Mesendoderm (in vitro differentiated cells): Measurements from ENCODE around the gene BEND7. TPM values are rescaled to one million over a fixed set of nuclear protein-coding genes. Genes with fewer than 3 reads are reported as not detected.

Source experiments
- DNase-seq: peaks from one replicate; pipeline ENCODE4 v3.0.0; 2013
- H2AK5ac ChIP-seq: 2 replicates; pipeline ENCODE4 v1.6.1; 2013; ENCODE audit warnings: low read length, inconsistent platforms
- H2BK120ac ChIP-seq: 2 replicates; pipeline ENCODE4 v1.6.1; 2013; ENCODE audit warnings: low read depth, mild to moderate bottlenecking, low read length, moderate library complexity, mixed read lengths
- H2BK15ac ChIP-seq: replicated peaks from 2 replicates; pipeline ENCODE4 v1.6.1; 2013; ENCODE audit warnings: low read depth, mild to moderate bottlenecking, moderate library complexity
- H2BK5ac ChIP-seq: 2 replicates; pipeline ENCODE4 v1.6.1; 2013; ENCODE audit warnings: low read length, inconsistent platforms
- H3K18ac ChIP-seq: 2 replicates; pipeline ENCODE4 v1.6.1; 2013; ENCODE audit warnings: mild to moderate bottlenecking, low read length, mixed read lengths
- H3K23ac ChIP-seq: one replicate; pipeline ENCODE4 v1.6.1; 2013; ENCODE audit warnings: low read length
- H3K27ac ChIP-seq: 2 replicates; pipeline ENCODE4 v1.5.1; 2013; ENCODE audit warnings: low read depth, mild to moderate bottlenecking, inconsistent platforms, low read length, moderate library complexity
- H3K27me3 ChIP-seq: 2 replicates; pipeline ENCODE4 v1.6.1; 2013; ENCODE audit warnings: low read length, control low read depth, mild to moderate bottlenecking, inconsistent platforms; ENCODE audit not compliant: insufficient read depth, poor library complexity
- H3K36me3 ChIP-seq: 2 replicates; pipeline ENCODE4 v1.6.1; 2013; ENCODE audit warnings: low read length, inconsistent platforms; ENCODE audit not compliant: control insufficient read depth, insufficient read depth
- H3K4ac ChIP-seq: one replicate; pipeline ENCODE4 v1.6.1; 2013; ENCODE audit warnings: low read depth, mild to moderate bottlenecking, low read length, moderate library complexity
- H3K4me1 ChIP-seq: 2 replicates; pipeline ENCODE4 v1.6.1; 2013; ENCODE audit warnings: low read depth, low read length, inconsistent platforms; ENCODE audit not compliant: control insufficient read depth
- H3K4me2 ChIP-seq: 2 replicates; pipeline ENCODE4 v1.6.1; 2013; ENCODE audit warnings: low read length
- H3K4me3 ChIP-seq: 2 replicates; pipeline ENCODE4 v1.5.1; 2013; ENCODE audit warnings: mild to moderate bottlenecking, low read length
- H3K56ac ChIP-seq: one replicate; pipeline ENCODE4 v1.6.1; 2013; ENCODE audit warnings: low read length
- H3K79me1 ChIP-seq: 2 replicates; pipeline ENCODE4 v1.6.1; 2013; ENCODE audit warnings: low read length, inconsistent platforms
- H3K79me2 ChIP-seq: 2 replicates; pipeline ENCODE4 v1.6.1; 2013; ENCODE audit warnings: mild to moderate bottlenecking, low read length; ENCODE audit not compliant: control insufficient read depth, insufficient read depth
- H3K9ac ChIP-seq: 2 replicates; pipeline ENCODE4 v1.6.1; 2013; ENCODE audit warnings: low read length, inconsistent platforms
- H4K5ac ChIP-seq: one replicate; pipeline ENCODE4 v1.6.1; 2013; ENCODE audit warnings: low read length
- H4K8ac ChIP-seq: one replicate; pipeline ENCODE4 v1.6.1; 2013; ENCODE audit warnings: low read depth, mild to moderate bottlenecking, control low read depth, low read length, moderate library complexity
- WGBS: extraction: QIAGEN DNeasy Blood & Tissue Kit; methylation state at CpG from one replicate; pipeline ENCODE4 v1.1.7; 2013; ENCODE audit warnings: low lambda C conversion rate, missing lambda C conversion rate; ENCODE audit not compliant: insufficient coverage; ENCODE audit errors: extremely low coverage; 5-methylcytosine and 5-hydroxymethylcytosine counted together
- small RNA-seq: library from polyadenylated mRNA; stranded (forward); fragments of <200 nt; extraction: miRNeasy Mini kit (QIAGEN cat#:217004); gene quantifications from one replicate; pipeline ENCODE3, GENCODE V24; 2013; ENCODE audit not compliant: insufficient read depth

The BEND7 gene

GRCh38 chr10:13396369-13396768 lies 132.4 kb downstream of the BEND7 start:
- H3K36me3 ChIP-seq, result no peaks in the 10 kb centered on the region
- H3K79me2 ChIP-seq, result no peaks in the 10 kb centered on the region
- no peak overlapping the region for H2BK5ac ChIP-seq
- no peak overlapping the region for H4K5ac ChIP-seq
- H3K27ac ChIP-seq, result no peak overlapping the region
- H4K8ac ChIP-seq, result no peak overlapping the region
- H3K27me3 ChIP-seq, result no peaks in the 10 kb centered on the region
- H2BK120ac ChIP-seq, result no peak overlapping the region
- H3K4me3 ChIP-seq, result no peak overlapping the region
- H3K79me1 ChIP-seq, result no peaks in the 10 kb centered on the region
- H3K23ac ChIP-seq, result no peak overlapping the region
- H3K18ac ChIP-seq, result no peak overlapping the region
- H3K56ac ChIP-seq, result no peak overlapping the region
- no peak for DNase-seq
- H3K9ac ChIP-seq, result no peak overlapping the region
- no peak overlapping the region for H3K4me2 ChIP-seq
- no peaks in the 10 kb centered on the region for H3K4me1 ChIP-seq
- H2BK15ac ChIP-seq, result no peak overlapping the region
- no peak overlapping the region for H2AK5ac ChIP-seq
- H3K4ac ChIP-seq, result no peak overlapping the region

- DNase-seq, result no peak
- Histone ChIP-seq H2BK120ac (no peak overlapping the region), H3K79me1 (no peaks in the 10 kb centered on the region), H3K36me3 (no peaks in the 10 kb centered on the region), H2AK5ac (no peak overlapping the region), H3K9ac (no peak overlapping the region), H3K4me2 (no peak overlapping the region), H3K23ac (no peak overlapping the region), H3K27ac (no peak overlapping the region), H4K8ac (no peak overlapping the region), H2BK15ac (no peak overlapping the region), H3K18ac (no peak overlapping the region), H2BK5ac (no peak overlapping the region), H3K79me2 (no peaks in the 10 kb centered on the region), H4K5ac (no peak overlapping the region), H3K4ac (no peak overlapping the region), H3K4me1 (no peaks in the 10 kb centered on the region), H3K4me3 (no peak overlapping the region), H3K27me3 (no peaks in the 10 kb centered on the region), H3K56ac (no peak overlapping the region)
- no CpG with 5 or more reads among the region's 3 CpGs for WGBS
These were observed 133.3 kb downstream of the BEND7 start for GRCh38 chr10:13395540-13395939.

GRCh38 chr10:13393640-13394039 lies 135.2 kb downstream of the BEND7 start:
- Histone ChIP-seq H3K4me3 (no peak overlapping the region), H3K79me1 (no peaks in the 10 kb centered on the region), H3K27ac (no peak overlapping the region), H4K8ac (no peak overlapping the region), H2BK120ac (no peak overlapping the region), H3K4me1 (no peaks in the 10 kb centered on the region), H2AK5ac (no peak overlapping the region), H2BK15ac (no peak overlapping the region), H3K18ac (no peak overlapping the region), H3K27me3 (no peaks in the 10 kb centered on the region), H3K23ac (no peak overlapping the region), H3K36me3 (no peaks in the 10 kb centered on the region), H3K79me2 (no peaks in the 10 kb centered on the region), H3K9ac (no peak overlapping the region), H3K56ac (no peak overlapping the region), H3K4ac (no peak overlapping the region), H2BK5ac (no peak overlapping the region), H4K5ac (no peak overlapping the region), H3K4me2 (no peak overlapping the region)
- no CpG with 5 or more reads among the region's 4 CpGs for WGBS
- DNase-seq, result no peak

DNA sequence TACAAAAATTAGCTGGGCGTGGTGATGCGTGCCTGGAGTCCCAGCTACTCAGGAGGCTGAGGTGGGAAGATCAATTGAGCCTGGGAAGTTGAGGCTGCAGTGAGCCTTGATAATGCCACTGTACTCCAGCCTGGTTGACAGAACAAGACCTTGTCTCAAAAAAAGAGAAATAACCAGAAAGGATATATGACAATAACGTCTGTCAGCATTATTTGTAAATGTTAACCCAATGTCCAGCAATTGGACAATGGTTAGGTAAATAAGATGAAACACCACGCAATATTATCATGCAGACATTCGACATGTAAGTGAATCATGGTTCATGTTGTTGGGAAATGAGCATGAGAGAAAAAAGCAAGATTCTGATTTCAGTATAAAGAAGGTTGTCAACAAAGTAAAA lies 136.1 kb downstream of the BEND7 start:
- H3K4me3 ChIP-seq, result no peak overlapping the region
- H4K8ac ChIP-seq, result no peak overlapping the region
- no peak overlapping the region for H3K9ac ChIP-seq
- H3K79me2 ChIP-seq, result no peaks in the 10 kb centered on the region
- no peak overlapping the region for H4K5ac ChIP-seq
- no peaks in the 10 kb centered on the region for H3K4me1 ChIP-seq
- H3K18ac ChIP-seq, result no peak overlapping the region
- H2BK120ac ChIP-seq, result no peak overlapping the region
- H3K23ac ChIP-seq, result no peak overlapping the region
- H3K36me3 ChIP-seq, result no peaks in the 10 kb centered on the region
- no peak overlapping the region for H2BK5ac ChIP-seq
- DNase-seq, result no peak
- no peak overlapping the region for H3K4ac ChIP-seq
- H3K79me1 ChIP-seq, result no peaks in the 10 kb centered on the region
- H2AK5ac ChIP-seq, result no peak overlapping the region
- WGBS, result no CpG with 5 or more reads among the region's 5 CpGs
- H2BK15ac ChIP-seq, result no peak overlapping the region
- no peak overlapping the region for H3K27ac ChIP-seq
- H3K4me2 ChIP-seq, result no peak overlapping the region
- no peak overlapping the region for H3K56ac ChIP-seq
- no peaks in the 10 kb centered on the region for H3K27me3 ChIP-seq

Small RNA genes within 50 kb of the gene (small RNA-seq; reads per million reads assigned to genes)
- not detected for gene RF00019
